Gastrocnemius medialis (tissue), 4 donors: Measurements from ENCODE around the gene RETN.

Experiments used
- CTCF ChIP-seq, 5 experiments: fragments of 450-650 bp in 3 of 5; fragments of 200-600 bp in 2 of 5; sonication (generic) in 2 of 5; IDR thresholded peaks in 4 of 5; conservative IDR thresholded peaks in 1 of 5; 1 replicate in 4 of 5; 2 replicates in 1 of 5; pipeline ENCODE4 v1.5.1; 2016 to 2019; ENCODE audit warnings: antibody characterized with exemption in 5 of 5, mild to moderate bottlenecking in 3 of 5, moderate library complexity in 3 of 5
- POLR2A ChIP-seq, 2 donors: fragments of 450-650 bp; IDR thresholded peaks; one replicate each; pipeline ENCODE4 v1.6.1; 2017; ENCODE audit warnings: antibody characterized with exemption in 2 of 2, mild to moderate bottlenecking in 2 of 2, moderate library complexity in 2 of 2

GRCh38 chr19:7691497-7691896 is 22.6 kb downstream of the RETN start:
- TF ChIP-seq CTCF (IDR thresholded peaks at IDR 0.05 in 4 of 5, conservative IDR thresholded peaks at IDR 0.05 in 1 of 5) (no peak), POLR2A (IDR thresholded peaks at IDR 0.05) (no peak)
